CD4-positive, alpha-beta T cell treated with Interleukin-15 for 4 hours (primary cell): ENCODE results near the gene PCTP.

ENCODE experiments used
- DNase-seq: peaks from one replicate; pipeline ENCODE4 v3.0.0-alpha.2; 2020; ENCODE audit warnings: low spot score

Gene PCTP

GRCh38 chr17:55750750-55751657, at the start of gene PCTP:
PCTP (plus strand) TSS chr17:55751051; CDS start chr17:55751104, 53 bp downstream.
- DNase-seq: peak; percentile 75

DNA sequence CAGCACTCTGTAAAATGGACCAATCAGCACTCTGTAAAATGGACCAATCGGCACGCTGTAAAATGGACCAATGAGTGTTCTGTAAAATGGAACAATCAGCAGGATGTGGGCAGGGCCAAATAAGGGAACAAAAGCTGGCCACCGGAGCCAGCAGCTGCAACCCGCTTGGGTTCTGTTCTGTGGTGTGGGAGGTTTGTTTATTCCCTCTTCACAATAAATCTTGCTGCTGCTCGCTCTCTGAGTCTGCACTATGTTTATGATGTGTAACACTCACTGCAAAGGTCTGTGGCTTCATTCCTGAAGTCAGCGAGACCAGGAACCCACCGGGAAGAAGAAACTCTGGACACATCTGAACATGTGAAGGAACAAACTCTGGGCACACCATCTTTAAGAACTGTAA, 48.7 kb upstream of the PCTP start:
- DNase-seq: no peak

DNA sequence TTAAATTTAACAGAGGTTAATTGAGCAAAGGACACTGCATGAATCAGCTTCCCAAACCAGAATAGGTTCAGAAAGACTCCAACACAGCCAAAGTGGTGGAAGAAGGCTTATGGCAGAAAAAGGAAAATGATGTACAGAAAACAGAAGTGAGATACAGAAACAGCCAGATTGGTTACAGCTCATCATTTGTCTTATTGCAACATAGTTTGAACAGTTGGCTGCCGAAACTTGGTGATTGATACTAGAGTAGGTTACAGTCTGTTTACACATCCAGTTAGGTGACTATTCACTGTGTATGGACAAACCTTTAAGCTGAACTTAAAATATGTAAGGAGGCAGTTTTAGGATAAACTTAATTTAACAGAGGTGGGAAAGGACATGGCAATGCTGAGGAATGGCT, 46.5 kb upstream of the PCTP start:
- DNase-seq: no peak

DNA sequence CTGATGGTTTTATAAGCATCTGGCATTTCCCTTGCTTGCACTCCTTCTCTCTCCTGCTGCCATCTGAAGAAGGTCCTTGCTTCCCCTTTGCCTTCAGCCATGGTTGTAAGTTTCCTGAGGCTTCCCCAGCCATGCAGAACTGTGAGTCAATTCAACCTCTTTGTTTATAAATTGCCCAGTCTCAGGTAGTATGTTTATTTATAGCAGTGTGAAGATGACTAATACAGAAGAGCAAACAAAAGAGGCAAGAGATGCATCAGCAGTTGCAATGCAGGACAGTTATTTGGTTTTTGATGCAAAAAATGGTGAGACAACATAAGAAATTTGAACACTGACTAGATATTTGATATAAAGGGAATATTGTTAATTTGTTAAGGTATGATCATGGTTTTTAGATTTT, 45.0 kb upstream of the PCTP start:
- DNase-seq: no peak

- no peak for DNase-seq
Measured at GRCh38 chr17:55706808-55707773, 43.8 kb upstream of the PCTP start.

DNA sequence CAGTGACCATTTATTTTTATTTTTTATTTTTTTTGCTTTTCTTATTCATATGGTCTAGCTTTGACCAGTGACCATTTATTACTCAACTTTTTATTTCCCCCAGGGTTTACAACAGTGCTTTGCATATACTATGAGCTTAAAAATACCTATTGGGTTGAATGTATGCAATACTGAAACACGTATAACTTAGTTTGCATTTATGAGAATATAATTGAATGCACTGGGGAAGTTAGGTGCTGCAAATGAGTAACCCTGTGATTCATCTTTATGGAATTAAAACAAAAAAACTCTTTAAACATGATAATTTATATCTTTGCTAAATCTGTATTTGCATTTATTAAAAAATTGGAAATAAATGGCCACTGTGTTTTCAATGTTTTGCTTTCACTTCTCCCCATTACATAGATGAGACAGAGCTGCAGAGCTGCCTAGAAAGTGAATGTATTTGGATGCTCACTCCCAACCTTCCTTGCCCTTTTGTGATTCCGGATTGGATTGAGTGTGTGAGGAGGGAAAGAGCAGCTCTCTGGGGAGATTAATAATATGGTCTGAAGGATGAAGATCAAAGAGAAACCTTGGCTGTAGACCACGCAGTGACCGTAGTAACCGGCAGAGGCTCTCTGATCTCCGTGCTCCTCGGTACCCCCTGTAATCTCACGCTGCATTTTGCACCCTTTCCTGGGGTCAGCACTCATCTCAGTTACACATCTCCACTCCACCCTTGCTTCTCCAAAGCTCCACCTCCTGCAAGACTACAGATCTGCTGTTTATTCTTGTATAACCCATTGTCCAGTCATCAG, 42.5 kb upstream of the PCTP start:
- DNase-seq: no peak

GRCh38 chr17:55709440-55709839, 41.4 kb upstream of the PCTP start:
- no peak for DNase-seq

DNA sequence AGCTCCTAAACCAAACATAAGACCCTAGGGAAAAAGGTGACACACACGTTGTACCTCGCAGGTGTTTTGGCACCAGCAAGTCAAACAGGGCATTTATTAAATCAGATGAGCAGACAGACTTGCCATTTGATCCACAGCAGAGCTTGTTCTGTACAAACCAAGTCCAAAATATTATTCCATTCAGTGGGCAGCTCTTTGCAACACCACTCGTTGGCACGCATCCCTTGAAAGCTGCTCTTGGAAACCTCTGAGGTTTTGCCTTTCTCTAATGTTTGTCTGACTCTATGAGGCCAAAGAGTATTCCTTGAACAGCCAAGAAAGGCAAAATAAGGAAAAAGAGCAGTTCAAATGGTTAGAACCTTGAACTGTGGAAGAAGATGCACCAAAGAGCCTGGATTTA, 40.9 kb upstream of the PCTP start:
- DNase-seq: no peak

DNA sequence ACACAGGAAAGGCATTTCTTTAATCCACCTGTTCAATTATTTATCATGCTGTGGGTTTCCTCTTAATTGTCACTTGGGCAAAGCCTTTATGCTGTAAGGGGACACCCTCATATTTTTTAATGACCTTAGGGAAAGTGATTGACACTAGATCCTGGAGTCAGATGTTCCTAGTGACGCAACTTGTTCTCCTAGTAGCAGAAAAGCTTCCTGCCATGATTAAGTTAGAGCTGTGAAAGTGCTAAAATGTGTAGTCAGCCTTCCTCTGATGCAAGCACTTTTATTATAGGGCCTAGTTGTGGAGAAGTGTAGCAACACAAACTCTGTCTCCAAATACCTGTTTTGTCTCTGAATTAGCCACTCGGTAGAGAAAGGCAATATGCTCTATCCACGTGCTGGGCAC, 40.4 kb upstream of the PCTP start:
- DNase-seq: no peak

DNA sequence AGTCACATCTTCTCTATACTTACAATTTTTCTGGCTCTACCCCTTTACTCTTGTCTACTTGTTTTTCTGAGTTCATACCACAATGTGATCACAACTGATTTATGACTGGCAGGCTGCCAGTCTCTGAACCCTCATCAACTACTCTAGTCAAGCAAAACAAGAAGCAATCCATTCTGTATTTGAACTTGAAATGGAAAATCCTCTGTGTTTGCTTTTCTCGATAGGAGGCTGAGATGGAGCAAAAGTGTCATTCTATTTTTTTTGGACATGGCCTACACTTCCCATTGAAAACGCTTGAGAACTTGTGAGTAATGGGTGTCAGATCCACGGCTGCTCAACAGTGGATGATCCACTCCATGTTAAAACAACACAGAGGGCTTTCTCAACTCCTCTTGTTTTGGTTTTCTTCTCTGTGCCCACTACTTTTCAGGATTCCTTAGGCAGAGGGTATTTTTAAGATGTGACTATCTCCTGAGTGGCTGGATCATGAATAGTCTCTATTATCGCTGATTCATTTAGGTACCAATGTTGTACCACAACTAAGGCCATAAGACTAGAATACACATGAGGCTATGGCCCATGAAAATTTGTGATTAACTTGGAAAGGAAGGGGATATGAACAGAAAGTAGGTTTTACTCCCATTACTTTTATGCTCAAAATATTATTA, 39.9 kb upstream of the PCTP start:
- no peak for DNase-seq

GRCh38 chr17:55717432-55717831, 33.4 kb upstream of the PCTP start:
- DNase-seq: no peak

- peak; percentile 54 for DNase-seq
Measured at GRCh38 chr17:55717898-55718735, 32.7 kb upstream of the PCTP start.

- DNase-seq: no peak
Measured at GRCh38 chr17:55720919-55721836, 29.7 kb upstream of the PCTP start.

DNA sequence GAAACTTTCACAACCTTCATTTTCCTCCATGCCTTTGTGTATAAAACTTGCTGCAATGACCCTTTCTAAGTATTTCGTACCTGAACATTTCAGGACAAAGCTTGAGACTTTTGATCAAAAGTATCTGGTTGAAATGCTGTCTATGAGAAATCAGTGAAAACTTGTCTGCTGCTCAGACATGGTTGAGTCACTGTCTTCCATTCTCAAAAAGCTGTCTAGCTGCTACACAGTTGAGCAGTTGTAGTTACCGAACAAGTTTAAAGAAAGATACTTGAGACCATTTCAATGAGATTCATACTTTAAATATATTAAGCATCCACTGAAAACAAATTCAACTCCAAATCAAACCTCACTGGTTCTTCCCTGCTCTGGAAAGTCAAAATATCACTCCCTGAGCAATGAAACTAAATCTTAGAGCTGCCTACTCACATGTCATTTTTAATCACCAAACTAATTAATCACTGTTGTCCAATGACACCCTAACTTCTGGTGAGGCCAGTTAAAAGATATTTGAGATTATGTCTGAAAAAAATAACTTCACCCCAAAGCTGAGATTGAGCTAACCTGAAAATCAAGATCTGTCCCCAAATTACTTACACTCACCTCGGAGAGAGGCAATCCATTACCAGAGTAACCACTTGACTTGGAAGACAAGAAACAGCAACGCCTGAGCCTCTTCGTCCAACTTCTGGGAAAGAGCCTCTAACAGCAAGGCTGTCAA, 28.7 kb upstream of the PCTP start:
- no peak for DNase-seq

DNA sequence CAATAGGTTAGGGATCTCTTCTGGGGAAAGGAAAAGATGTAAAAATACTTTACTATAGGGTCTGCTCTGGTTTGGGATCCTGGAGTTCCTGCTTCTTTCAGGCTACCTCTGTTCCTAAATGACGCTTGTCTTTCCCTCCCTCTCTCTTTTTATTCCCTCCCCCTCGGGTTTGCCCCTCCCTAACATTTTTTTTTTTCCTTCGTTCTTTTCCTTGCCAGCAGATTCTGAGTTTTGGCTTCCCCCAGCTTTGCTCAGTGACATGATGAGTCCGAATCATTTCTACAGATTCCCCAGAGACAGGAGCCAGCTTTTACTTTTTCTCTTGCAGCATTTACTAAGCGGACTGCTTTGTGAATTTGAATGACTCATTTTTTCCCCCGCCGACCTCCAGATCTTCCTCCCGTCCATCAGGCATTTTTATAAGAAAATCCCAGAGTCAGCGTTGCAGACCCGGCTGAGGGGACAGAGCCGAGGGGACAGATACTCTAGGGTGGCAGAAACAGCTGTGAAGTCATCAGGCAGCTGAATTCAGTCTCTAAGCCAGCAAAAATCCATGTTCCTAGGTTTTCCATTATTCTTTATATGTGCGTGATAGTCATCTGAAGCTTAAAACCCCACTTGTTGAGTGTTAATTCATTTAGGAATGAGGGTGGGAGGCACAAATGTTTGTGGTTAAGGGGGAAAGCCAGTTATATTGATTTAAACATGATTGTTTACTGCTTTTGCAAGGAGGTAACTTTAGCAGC, 27.9 kb upstream of the PCTP start, which contains the start of gene TMEM100:
Gene TMEM100, minus strand, starts transcription at position 123 of the 746 bp plus-strand sequence. CDS start 1,794 bp downstream, outside the sequence.
- no peak for DNase-seq

DNA sequence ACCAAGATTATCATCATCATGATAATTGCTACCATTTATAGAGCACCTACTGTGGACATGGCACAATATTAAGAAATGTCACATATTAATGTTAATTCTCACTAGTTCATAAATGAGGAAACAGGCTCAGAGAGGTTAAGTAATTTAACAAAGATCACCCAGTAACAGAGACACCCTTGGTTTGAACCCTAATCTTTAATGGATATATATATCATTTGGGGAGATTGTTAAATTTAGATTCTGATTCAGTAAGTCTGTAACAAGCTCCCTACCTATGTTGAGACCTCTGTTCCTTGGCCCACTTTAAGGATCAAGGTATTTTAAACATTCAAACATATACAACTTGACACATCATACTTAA, 27.4 kb upstream of the PCTP start:
- DNase-seq: no peak

DNA sequence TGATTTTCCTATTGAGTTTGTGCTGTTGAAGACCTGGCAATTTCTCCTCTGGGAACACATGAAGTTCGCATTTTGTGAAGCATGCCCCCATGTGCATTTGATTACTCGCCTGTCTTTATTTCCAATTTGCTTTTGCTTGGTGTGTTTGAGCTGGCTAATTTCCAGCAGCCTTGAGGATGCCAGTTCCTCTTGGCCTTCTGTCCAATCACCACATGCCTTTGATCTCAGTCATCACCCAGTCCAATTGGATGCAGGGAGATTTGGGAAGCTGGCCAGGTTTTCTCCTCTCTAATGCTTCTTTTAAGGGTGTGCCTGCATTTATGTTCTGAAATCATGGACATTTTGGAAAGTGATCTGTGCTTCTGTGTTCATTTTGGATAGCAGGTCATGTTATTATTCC, 24.4 kb upstream of the PCTP start:
- no peak for DNase-seq

- no peak for DNase-seq
Measured at GRCh38 chr17:55727275-55727674, 23.6 kb upstream of the PCTP start.
